ENCODE results near the gene CBR1.
A peak's percentile ranks its signal among the peaks of the same experiment; 100 is the strongest.
"Not testable (repeated sequence)": the region's sequence is repeated elsewhere in the genome, so short reads cannot be mapped to it uniquely, and the experiment has no call there.

Gene CBR1

GRCh38 chr21:36052860-36053714 lies 16.7 kb upstream of the CBR1 start:
- DNase-seq, result no peak

- no peak for DNase-seq
These were observed 16.1 kb upstream of the CBR1 start for GRCh38 chr21:36053715-36054062.

GRCh38 chr21:36055551-36055950 lies 14.3 kb upstream of the CBR1 start:
- no peak for DNase-seq

GRCh38 chr21:36059823-36060158 lies 10.0 kb upstream of the CBR1 start:
- DNase-seq, result no peak

GRCh38 chr21:36060159-36060921 lies 9.5 kb upstream of the CBR1 start, which contains the start of gene SETD4:
Gene SETD4 (minus strand): TSS chr21:36060526. CDS start chr21:36058888, 1,638 bp downstream.
- peak; percentile 98 for DNase-seq

GRCh38 chr21:36061445-36061844 lies 8.4 kb upstream of the CBR1 start:
- no peak for DNase-seq

GRCh38 chr21:36063375-36064084 lies 6.3 kb upstream of the CBR1 start:
- no peak for DNase-seq

- no peak for DNase-seq
These were observed 5.8 kb upstream of the CBR1 start for GRCh38 chr21:36064085-36064460.

GRCh38 chr21:36065497-36066036 lies 4.3 kb upstream of the CBR1 start:
- peak; percentile 12 for DNase-seq

GRCh38 chr21:36068748-36069398 lies 951 bp upstream of the CBR1 start:
- no peak for DNase-seq

GRCh38 chr21:36070999-36071398 lies 1.2 kb downstream of the CBR1 start:
- no peak for DNase-seq

GRCh38 chr21:36072453-36073162 lies 2.8 kb downstream of the CBR1 start:
- no peak for DNase-seq

- DNase-seq, result no peak
These were observed 3.4 kb downstream of the CBR1 start for GRCh38 chr21:36073181-36073580.

- DNase-seq, result not testable (repeated sequence)
These were observed 4.1 kb downstream of the CBR1 start for GRCh38 chr21:36073911-36074310.

- DNase-seq, result no peak
These were observed 5.3 kb downstream of the CBR1 start for GRCh38 chr21:36075171-36075570.

- no peak for DNase-seq
These were observed 6.1 kb downstream of the CBR1 start for GRCh38 chr21:36075953-36076352.

- no peak for DNase-seq
These were observed 7.2 kb downstream of the CBR1 start for GRCh38 chr21:36076878-36077655.

- no peak for DNase-seq
These were observed 7.9 kb downstream of the CBR1 start for GRCh38 chr21:36077758-36078157.

- DNase-seq, result no peak
These were observed 9.3 kb downstream of the CBR1 start for GRCh38 chr21:36079010-36079649.

- no peak for DNase-seq
These were observed 9.8 kb downstream of the CBR1 start for GRCh38 chr21:36079671-36080070.

GRCh38 chr21:36080386-36080785 lies 10.6 kb downstream of the CBR1 start:
- DNase-seq, result no peak
